GM12875 (cell line): Measurements from ENCODE around the gene EVA1A.

ENCODE experiments used
- H3K4me3 ChIP-seq: one replicate; pipeline ENCODE4 v1.5.1; 2011; ENCODE audit warnings: low read depth, low read length, control low read depth
- CTCF ChIP-seq: IDR thresholded peaks from 2 replicates; pipeline ENCODE4 v1.5.1; 2011; ENCODE audit warnings: low read depth, mild to moderate bottlenecking, control low read depth, inconsistent platforms, low read length, moderate library complexity, borderline replicate concordance; ENCODE audit not compliant: insufficient read depth

Gene EVA1A

GRCh38 chr2:75563591-75563990 lies 2.9 kb upstream of the EVA1A start:
- no peak for TF ChIP-seq CTCF
- no peak overlapping the region for H3K4me3 ChIP-seq

GRCh38 chr2:75562513-75562864 lies 1.8 kb upstream of the EVA1A start:
- H3K4me3 ChIP-seq, result no peak overlapping the region
- no peak for TF ChIP-seq CTCF

- TF ChIP-seq CTCF, result no peak
- H3K4me3 ChIP-seq, result no peak overlapping the region
Observed at GRCh38 chr2:75561566-75562512, 1.1 kb upstream of the EVA1A start.

- TF ChIP-seq CTCF, result 0 out of 2 replicates have a peak, but pooled peaks have one; percentile 3
- H3K4me3 ChIP-seq, result peak overlapping the region; percentile 48
Observed at GRCh38 chr2:75560022-75560767, 544 bp downstream of the EVA1A start.

- no peak overlapping the region for H3K4me3 ChIP-seq
- no peak for TF ChIP-seq CTCF
Observed at GRCh38 chr2:75559680-75560021, 1.1 kb downstream of the EVA1A start.

GRCh38 chr2:75558786-75559679 lies 1.7 kb downstream of the EVA1A start:
- no peak for TF ChIP-seq CTCF
- H3K4me3 ChIP-seq, result no peak overlapping the region
